G401 (cell line): ENCODE results near the gene NEUROG3. TPM values are rescaled to one million over a fixed set of nuclear protein-coding genes. Genes with fewer than 3 reads are reported as not detected.

Experiments used
- DNase-seq: peaks from one replicate; pipeline ENCODE4 v3.0.0-alpha.2; 2015; ENCODE audit warnings: low spot score
- in situ Hi-C: cut with HindIII; loops from 2 replicates; pipeline ENCODE4 v1.10.0; 2016; ENCODE audit warnings: low sequenced_read_pairs, mixed read lengths
- total RNA-seq: library from RNA; depleted of rRNA; stranded (reverse); fragments of >200 nt; shearing (Covaris generic); gene quantifications from 2 replicates; pipeline ENCODE4 v1.2.3, GENCODE V29; 2014; rRNA removed

NEUROG3 gene
- not detected in 2 replicates for total RNA-seq

GRCh38 chr10:69573056-69573806 lies at the start of gene NEUROG3:
NEUROG3 (minus strand) TSS chr10:69573422; CDS start chr10:69573043, 379 bp downstream.
- no peak for DNase-seq
- in situ Hi-C loops, result no loop called here

GRCh38 chr10:69620625-69621024 lies 47.4 kb upstream of the NEUROG3 start:
- in situ Hi-C loops, result no loop called here
- DNase-seq, result no peak

GRCh38 chr10:69619626-69620025 lies 46.4 kb upstream of the NEUROG3 start:
- in situ Hi-C loops, result no loop called here

GRCh38 chr10:69618746-69619145 lies 45.5 kb upstream of the NEUROG3 start:
- no peak for DNase-seq
- in situ Hi-C loops, result no loop called here

More at GRCh38 chr10:69619626-69620025, 46.4 kb upstream of the NEUROG3 start:
- DNase-seq, result no peak

GRCh38 chr10:69616358-69616757 lies 43.1 kb upstream of the NEUROG3 start:
- in situ Hi-C loops, result no loop called here

GRCh38 chr10:69614130-69614529 lies 40.9 kb upstream of the NEUROG3 start:
- in situ Hi-C loops, result no loop called here
- DNase-seq, result no peak

More at GRCh38 chr10:69616358-69616757, 43.1 kb upstream of the NEUROG3 start:
- no peak for DNase-seq

GRCh38 chr10:69612760-69613159 lies 39.5 kb upstream of the NEUROG3 start:
- in situ Hi-C loops, result no loop called here

GRCh38 chr10:69609077-69609476 lies 35.9 kb upstream of the NEUROG3 start:
- no peak for DNase-seq
- in situ Hi-C loops, result no loop called here

More at GRCh38 chr10:69612760-69613159, 39.5 kb upstream of the NEUROG3 start:
- DNase-seq, result peak; percentile 12

GRCh38 chr10:69600761-69601330 lies 27.6 kb upstream of the NEUROG3 start:
- in situ Hi-C loops, result no loop called here
- DNase-seq, result no peak

GRCh38 chr10:69588358-69588757 lies 15.1 kb upstream of the NEUROG3 start:
- in situ Hi-C loops, result no loop called here
- no peak for DNase-seq

GRCh38 chr10:69584624-69585023 lies 11.4 kb upstream of the NEUROG3 start:
- no peak for DNase-seq
- in situ Hi-C loops, result no loop called here

- DNase-seq, result no peak
- in situ Hi-C loops, result no loop called here
Measured at GRCh38 chr10:69583106-69583505, 9.9 kb upstream of the NEUROG3 start.

GRCh38 chr10:69580435-69580834 lies 7.2 kb upstream of the NEUROG3 start:
- DNase-seq, result no peak
- in situ Hi-C loops, result no loop called here

GRCh38 chr10:69579464-69580060 lies 6.3 kb upstream of the NEUROG3 start:
- in situ Hi-C loops, result no loop called here

GRCh38 chr10:69578508-69578991 lies 5.3 kb upstream of the NEUROG3 start:
- DNase-seq, result no peak

More at GRCh38 chr10:69579464-69580060, 6.3 kb upstream of the NEUROG3 start:
- no peak for DNase-seq

GRCh38 chr10:69577268-69578232 lies 4.3 kb upstream of the NEUROG3 start:
- no peak for DNase-seq

More at GRCh38 chr10:69578508-69578991, 5.3 kb upstream of the NEUROG3 start:
- in situ Hi-C loops, result no loop called here

GRCh38 chr10:69576334-69577011 lies 3.3 kb upstream of the NEUROG3 start:
- DNase-seq, result no peak
- in situ Hi-C loops, result no loop called here

More at GRCh38 chr10:69577268-69578232, 4.3 kb upstream of the NEUROG3 start:
- in situ Hi-C loops, result no loop called here

GRCh38 chr10:69575164-69575722 lies 2.0 kb upstream of the NEUROG3 start:
- in situ Hi-C loops, result no loop called here
- no peak for DNase-seq
